Mesendoderm (in vitro differentiated cells): ENCODE results near the gene EML4.

Experiments
- DNase-seq: peaks from one replicate; pipeline ENCODE4 v3.0.0; 2013
- H2AK5ac ChIP-seq: 2 replicates; pipeline ENCODE4 v1.6.1; 2013; ENCODE audit warnings: low read length, inconsistent platforms
- H2BK120ac ChIP-seq: 2 replicates; pipeline ENCODE4 v1.6.1; 2013; ENCODE audit warnings: low read depth, mild to moderate bottlenecking, low read length, moderate library complexity, mixed read lengths
- H2BK15ac ChIP-seq: replicated peaks from 2 replicates; pipeline ENCODE4 v1.6.1; 2013; ENCODE audit warnings: low read depth, mild to moderate bottlenecking, moderate library complexity
- H2BK5ac ChIP-seq: 2 replicates; pipeline ENCODE4 v1.6.1; 2013; ENCODE audit warnings: low read length, inconsistent platforms
- H3K18ac ChIP-seq: 2 replicates; pipeline ENCODE4 v1.6.1; 2013; ENCODE audit warnings: mild to moderate bottlenecking, low read length, mixed read lengths
- H3K23ac ChIP-seq: one replicate; pipeline ENCODE4 v1.6.1; 2013; ENCODE audit warnings: low read length
- H3K27ac ChIP-seq: 2 replicates; pipeline ENCODE4 v1.5.1; 2013; ENCODE audit warnings: low read depth, mild to moderate bottlenecking, inconsistent platforms, low read length, moderate library complexity
- H3K27me3 ChIP-seq: 2 replicates; pipeline ENCODE4 v1.6.1; 2013; ENCODE audit warnings: low read length, control low read depth, mild to moderate bottlenecking, inconsistent platforms; ENCODE audit not compliant: insufficient read depth, poor library complexity
- H3K36me3 ChIP-seq: 2 replicates; pipeline ENCODE4 v1.6.1; 2013; ENCODE audit warnings: low read length, inconsistent platforms; ENCODE audit not compliant: control insufficient read depth, insufficient read depth
- H3K4ac ChIP-seq: one replicate; pipeline ENCODE4 v1.6.1; 2013; ENCODE audit warnings: low read depth, mild to moderate bottlenecking, low read length, moderate library complexity
- H3K4me1 ChIP-seq: 2 replicates; pipeline ENCODE4 v1.6.1; 2013; ENCODE audit warnings: low read depth, low read length, inconsistent platforms; ENCODE audit not compliant: control insufficient read depth
- H3K4me2 ChIP-seq: 2 replicates; pipeline ENCODE4 v1.6.1; 2013; ENCODE audit warnings: low read length
- H3K4me3 ChIP-seq: 2 replicates; pipeline ENCODE4 v1.5.1; 2013; ENCODE audit warnings: mild to moderate bottlenecking, low read length
- H3K56ac ChIP-seq: one replicate; pipeline ENCODE4 v1.6.1; 2013; ENCODE audit warnings: low read length
- H3K79me1 ChIP-seq: 2 replicates; pipeline ENCODE4 v1.6.1; 2013; ENCODE audit warnings: low read length, inconsistent platforms
- H3K79me2 ChIP-seq: 2 replicates; pipeline ENCODE4 v1.6.1; 2013; ENCODE audit warnings: mild to moderate bottlenecking, low read length; ENCODE audit not compliant: control insufficient read depth, insufficient read depth
- H3K9ac ChIP-seq: 2 replicates; pipeline ENCODE4 v1.6.1; 2013; ENCODE audit warnings: low read length, inconsistent platforms
- H4K5ac ChIP-seq: one replicate; pipeline ENCODE4 v1.6.1; 2013; ENCODE audit warnings: low read length
- H4K8ac ChIP-seq: one replicate; pipeline ENCODE4 v1.6.1; 2013; ENCODE audit warnings: low read depth, mild to moderate bottlenecking, control low read depth, low read length, moderate library complexity
- WGBS: extraction: QIAGEN DNeasy Blood & Tissue Kit; methylation state at CpG from one replicate; pipeline ENCODE4 v1.1.7; 2013; ENCODE audit warnings: low lambda C conversion rate, missing lambda C conversion rate; ENCODE audit not compliant: insufficient coverage; ENCODE audit errors: extremely low coverage; 5-methylcytosine and 5-hydroxymethylcytosine counted together

The EML4 gene

DNA sequence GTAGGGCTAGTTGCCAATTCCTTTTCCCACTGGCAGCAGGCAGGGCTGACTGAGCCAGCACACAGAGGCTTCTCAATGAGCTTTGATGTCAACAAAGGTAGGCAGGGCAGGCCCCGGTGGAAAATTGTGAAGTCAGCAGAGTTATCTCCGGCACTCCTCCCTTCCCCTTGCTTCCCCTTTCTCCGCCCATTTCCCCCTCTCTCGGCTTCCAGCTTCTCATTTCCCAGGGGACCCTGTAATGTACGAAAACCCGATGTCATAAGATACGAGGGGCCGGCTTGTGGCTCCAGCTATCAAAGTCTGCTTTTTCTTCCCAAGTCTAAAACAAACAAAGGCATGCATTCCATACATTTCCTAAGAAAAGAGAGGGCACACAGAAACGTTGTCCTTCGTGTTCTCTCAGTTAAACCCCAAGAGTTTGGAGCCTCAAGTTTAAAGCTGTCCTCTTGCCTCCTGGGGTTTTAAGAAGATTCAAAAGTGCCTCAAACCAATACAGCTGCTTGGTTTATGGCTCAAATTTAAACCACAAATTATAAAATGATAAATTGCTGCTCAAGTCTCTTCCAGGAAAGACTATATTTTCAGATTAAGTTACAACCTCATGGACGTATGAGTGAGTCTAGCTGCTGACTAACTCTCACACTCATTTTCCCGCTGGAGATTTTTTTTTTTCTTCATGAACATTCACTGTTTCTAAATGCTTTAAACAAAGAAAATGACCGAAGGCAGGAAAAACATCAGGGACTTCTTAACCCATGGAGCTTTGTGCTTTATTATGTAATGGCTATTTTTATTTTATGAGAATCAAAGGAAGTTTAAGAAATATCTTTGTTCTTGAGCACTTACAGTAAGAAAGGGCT is 27.2 kb upstream of the EML4 start:
- peak overlapping the region; percentile 29 for H3K9ac ChIP-seq
- H3K4me1 ChIP-seq, result peaks cover 10% of the 10 kb centered on the region
- peak overlapping the region; percentile 80 for H3K56ac ChIP-seq
- peak overlapping the region; percentile 60 for H2BK15ac ChIP-seq
- H3K79me2 ChIP-seq, result no peaks in the 10 kb centered on the region
- peak overlapping the region; percentile 88 for H4K5ac ChIP-seq
- no peaks in the 10 kb centered on the region for H3K79me1 ChIP-seq
- H3K27me3 ChIP-seq, result no peaks in the 10 kb centered on the region
- H2BK120ac ChIP-seq, result no peak overlapping the region
- no peak overlapping the region for H3K4me3 ChIP-seq
- H3K27ac ChIP-seq, result peak overlapping the region; percentile 84
- no peaks in the 10 kb centered on the region for H3K36me3 ChIP-seq
- H2BK5ac ChIP-seq, result peak overlapping the region; percentile 17
- H3K4me2 ChIP-seq, result peak overlapping the region; percentile 26
- WGBS, result no CpG with 5 or more reads among the region's 13 CpGs
- H3K23ac ChIP-seq, result no peak overlapping the region
- H2AK5ac ChIP-seq, result no peak overlapping the region
- peak overlapping the region; percentile 87 for H3K4ac ChIP-seq
- DNase-seq, result peak; percentile 80
- peak overlapping the region; percentile 99 for H4K8ac ChIP-seq
- peak overlapping the region; percentile 94 for H3K18ac ChIP-seq

DNA sequence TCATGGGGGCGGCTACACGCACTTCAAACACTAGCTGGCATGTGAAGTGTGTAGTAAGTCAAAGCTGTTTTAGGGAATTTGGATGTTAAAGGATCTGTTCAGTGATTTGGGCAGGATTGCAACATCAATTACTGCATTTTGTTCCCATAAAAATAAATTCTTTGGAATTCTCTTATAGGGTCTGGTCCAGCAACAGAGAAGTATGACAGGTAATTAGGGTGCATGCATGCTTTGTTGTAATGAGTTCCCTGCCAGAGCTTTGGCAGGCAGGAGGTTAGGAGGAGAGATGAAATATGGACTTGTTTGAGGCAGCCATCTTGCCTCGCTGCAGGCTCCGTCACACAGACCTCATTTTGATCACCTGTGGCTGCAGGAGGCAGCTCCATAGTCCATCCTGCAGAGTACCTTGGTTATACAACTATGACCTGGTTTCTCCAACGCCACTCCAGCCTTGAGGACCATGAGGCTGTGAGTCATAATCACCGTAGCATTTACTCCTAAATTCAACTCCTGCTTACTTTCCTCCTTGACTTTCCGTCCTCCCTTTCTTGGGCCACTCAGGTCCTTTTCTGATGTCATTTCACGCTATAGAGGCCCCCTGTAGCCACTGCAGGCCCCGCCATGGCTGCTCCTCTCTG is 26.5 kb upstream of the EML4 start:
- DNase-seq, result no peak
- Histone ChIP-seq H3K27ac (no peak overlapping the region), H3K4ac (no peak overlapping the region), H4K8ac (no peak overlapping the region), H2BK5ac (no peak overlapping the region), H3K23ac (no peak overlapping the region), H3K79me1 (no peaks in the 10 kb centered on the region), H2BK15ac (peak overlapping the region; percentile 60), H3K18ac (peak overlapping the region; percentile 78), H2BK120ac (no peak overlapping the region), H4K5ac (peak overlapping the region; percentile 56), H3K36me3 (no peaks in the 10 kb centered on the region), H3K56ac (peak overlapping the region; percentile 57), H3K79me2 (no peaks in the 10 kb centered on the region), H2AK5ac (no peak overlapping the region), H3K4me2 (no peak overlapping the region), H3K4me3 (no peak overlapping the region), H3K27me3 (no peaks in the 10 kb centered on the region), H3K4me1 (peaks cover 4% of the 10 kb centered on the region), H3K9ac (no peak overlapping the region)
- WGBS, result no CpG with 5 or more reads among the region's 9 CpGs

DNA sequence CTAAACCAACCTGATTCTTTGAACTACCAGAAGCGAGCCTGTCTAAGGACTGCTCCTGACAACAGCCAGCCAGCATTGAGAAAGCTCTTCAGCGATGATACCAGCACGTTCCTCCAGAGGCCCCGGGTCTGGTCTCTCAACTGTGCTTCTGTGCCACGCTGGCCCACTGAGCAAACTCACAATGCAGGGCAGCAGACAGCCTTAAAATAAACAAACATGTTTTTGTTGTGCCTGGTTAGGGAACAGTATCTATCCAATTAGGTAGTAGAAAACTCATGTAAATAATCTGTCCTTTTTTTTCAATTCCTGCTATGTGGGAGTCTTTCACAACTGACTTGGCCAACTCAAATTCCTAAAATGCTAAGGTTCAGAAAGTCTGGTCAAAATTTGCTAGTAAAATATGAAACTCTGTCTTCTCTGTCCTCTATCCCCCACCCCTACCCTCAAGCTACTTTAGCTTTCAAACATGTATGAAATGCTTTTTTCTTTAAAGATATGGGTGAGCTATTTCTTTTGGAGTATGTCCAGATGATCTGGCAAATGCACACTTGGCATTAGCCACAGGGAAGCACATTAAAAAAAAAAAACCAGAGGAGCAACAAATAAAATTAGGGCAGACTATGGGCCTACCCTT is 21.4 kb upstream of the EML4 start:
- H3K18ac ChIP-seq, result no peak overlapping the region
- no peak overlapping the region for H4K5ac ChIP-seq
- no peak overlapping the region for H3K23ac ChIP-seq
- H3K27ac ChIP-seq, result no peak overlapping the region
- no peaks in the 10 kb centered on the region for H3K79me1 ChIP-seq
- no peak overlapping the region for H2BK5ac ChIP-seq
- no peak overlapping the region for H2AK5ac ChIP-seq
- WGBS, result no CpG with 5 or more reads among the region's 5 CpGs
- H3K9ac ChIP-seq, result no peak overlapping the region
- no peak overlapping the region for H3K4ac ChIP-seq
- no peak overlapping the region for H3K56ac ChIP-seq
- H3K4me3 ChIP-seq, result no peak overlapping the region
- DNase-seq, result no peak
- H3K36me3 ChIP-seq, result no peaks in the 10 kb centered on the region
- H3K79me2 ChIP-seq, result no peaks in the 10 kb centered on the region
- no peak overlapping the region for H3K4me2 ChIP-seq
- H2BK120ac ChIP-seq, result no peak overlapping the region
- peaks cover under 1% of the 10 kb centered on the region for H3K4me1 ChIP-seq
- H4K8ac ChIP-seq, result no peak overlapping the region
- no peak overlapping the region for H2BK15ac ChIP-seq
- H3K27me3 ChIP-seq, result no peaks in the 10 kb centered on the region

DNA sequence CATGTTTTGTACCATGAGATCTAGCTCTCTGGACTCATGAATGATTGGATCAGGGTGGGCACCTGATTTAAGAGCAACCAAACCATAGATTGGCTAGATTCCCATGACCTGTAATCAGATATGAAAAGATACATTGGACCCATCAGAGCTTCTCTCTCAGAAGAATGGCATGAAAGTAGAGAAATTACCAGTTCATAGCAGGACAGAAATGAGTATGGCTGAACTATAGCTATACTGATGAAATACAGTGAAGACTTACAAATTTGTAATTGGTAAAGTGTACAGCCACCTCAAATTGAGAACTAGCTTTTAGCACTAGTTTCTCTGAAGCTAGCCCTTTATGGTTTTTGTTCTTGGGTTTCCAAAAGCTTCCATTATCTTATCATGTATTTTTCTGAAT is 19.0 kb upstream of the EML4 start:
- H4K8ac ChIP-seq, result no peak overlapping the region
- no peaks in the 10 kb centered on the region for H3K79me2 ChIP-seq
- no peak for DNase-seq
- H2BK15ac ChIP-seq, result no peak overlapping the region
- no peaks in the 10 kb centered on the region for H3K36me3 ChIP-seq
- no peak overlapping the region for H3K23ac ChIP-seq
- no peak overlapping the region for H2BK5ac ChIP-seq
- no peak overlapping the region for H3K4me3 ChIP-seq
- H3K4ac ChIP-seq, result no peak overlapping the region
- H3K27ac ChIP-seq, result no peak overlapping the region
- no peak overlapping the region for H3K56ac ChIP-seq
- no peak overlapping the region for H2AK5ac ChIP-seq
- H4K5ac ChIP-seq, result no peak overlapping the region
- no peaks in the 10 kb centered on the region for H3K79me1 ChIP-seq
- no peak overlapping the region for H3K9ac ChIP-seq
- no peak overlapping the region for H2BK120ac ChIP-seq
- no peaks in the 10 kb centered on the region for H3K27me3 ChIP-seq
- H3K4me2 ChIP-seq, result no peak overlapping the region
- H3K4me1 ChIP-seq, result no peaks in the 10 kb centered on the region
- no peak overlapping the region for H3K18ac ChIP-seq

DNA sequence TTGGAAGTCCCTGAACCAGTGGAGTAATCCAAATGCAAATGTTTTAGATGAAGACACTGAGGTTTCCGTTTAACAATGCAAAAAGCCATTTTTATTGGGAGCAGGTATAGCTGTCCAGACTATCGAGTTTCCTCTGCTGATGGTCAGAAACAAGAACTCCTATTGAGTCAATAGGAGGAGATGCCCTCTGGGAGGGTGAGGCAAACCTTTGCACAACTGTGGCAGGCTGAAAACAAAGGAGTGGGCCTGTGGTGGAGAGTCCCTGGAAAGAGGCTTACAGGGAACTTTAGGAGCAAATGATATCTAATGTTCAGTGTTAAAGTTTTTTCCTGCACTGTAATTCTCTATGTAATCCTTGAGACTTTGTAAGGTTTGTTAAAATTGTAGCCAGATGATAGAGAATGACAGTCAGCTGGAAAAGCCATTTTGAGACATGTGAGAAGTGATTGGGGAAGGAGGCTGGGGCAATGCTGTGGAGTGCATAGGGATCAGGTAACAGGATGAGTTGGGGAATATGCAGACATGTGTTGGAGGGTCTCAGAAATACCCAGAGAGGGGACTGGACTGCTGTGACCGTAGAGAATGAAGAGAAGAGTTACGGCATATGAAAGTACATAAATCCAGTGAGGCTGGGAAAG is 15.1 kb upstream of the EML4 start:
- Histone ChIP-seq H3K4me1 (no peaks in the 10 kb centered on the region), H2AK5ac (no peak overlapping the region), H3K4ac (no peak overlapping the region), H3K4me3 (no peak overlapping the region), H2BK120ac (no peak overlapping the region), H3K79me2 (no peaks in the 10 kb centered on the region), H3K9ac (no peak overlapping the region), H3K56ac (no peak overlapping the region), H2BK15ac (no peak overlapping the region), H3K23ac (no peak overlapping the region), H4K5ac (no peak overlapping the region), H2BK5ac (no peak overlapping the region), H3K27ac (no peak overlapping the region), H4K8ac (no peak overlapping the region), H3K79me1 (no peaks in the 10 kb centered on the region), H3K27me3 (no peaks in the 10 kb centered on the region), H3K36me3 (no peaks in the 10 kb centered on the region), H3K18ac (no peak overlapping the region), H3K4me2 (no peak overlapping the region)
- no CpG with 5 or more reads among the region's 4 CpGs for WGBS
- DNase-seq, result no peak
